Measurements from ENCODE around the gene FAM20C.

- TF ChIP-seq, protein P1, sequence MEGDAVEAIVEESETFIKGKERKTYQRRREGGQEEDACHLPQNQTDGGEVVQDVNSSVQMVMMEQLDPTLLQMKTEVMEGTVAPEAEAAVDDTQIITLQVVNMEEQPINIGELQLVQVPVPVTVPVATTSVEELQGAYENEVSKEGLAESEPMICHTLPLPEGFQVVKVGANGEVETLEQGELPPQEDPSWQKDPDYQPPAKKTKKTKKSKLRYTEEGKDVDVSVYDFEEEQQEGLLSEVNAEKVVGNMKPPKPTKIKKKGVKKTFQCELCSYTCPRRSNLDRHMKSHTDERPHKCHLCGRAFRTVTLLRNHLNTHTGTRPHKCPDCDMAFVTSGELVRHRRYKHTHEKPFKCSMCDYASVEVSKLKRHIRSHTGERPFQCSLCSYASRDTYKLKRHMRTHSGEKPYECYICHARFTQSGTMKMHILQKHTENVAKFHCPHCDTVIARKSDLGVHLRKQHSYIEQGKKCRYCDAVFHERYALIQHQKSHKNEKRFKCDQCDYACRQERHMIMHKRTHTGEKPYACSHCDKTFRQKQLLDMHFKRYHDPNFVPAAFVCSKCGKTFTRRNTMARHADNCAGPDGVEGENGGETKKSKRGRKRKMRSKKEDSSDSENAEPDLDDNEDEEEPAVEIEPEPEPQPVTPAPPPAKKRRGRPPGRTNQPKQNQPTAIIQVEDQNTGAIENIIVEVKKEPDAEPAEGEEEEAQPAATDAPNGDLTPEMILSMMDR (IDR thresholded peaks at IDR 0.05): no peak
- TF ChIP-seq POLR2A (IDR thresholded peaks at IDR 0.05) (no peak), POLR2AphosphoS5 (IDR thresholded peaks at IDR 0.05) (no peak)
Measured at GRCh38 chr7:298743-299142, 106.4 kb downstream of the FAM20C start.

All from prostate gland (tissue), 2 donors.